ENCODE results near the gene TTC39B.

Gene TTC39B

GRCh38 chr9:15155826-15156225 is 151.2 kb downstream of the TTC39B start:
- H3K27me3 ChIP-seq (ENCODE audit: insufficient read depth, low read length): no peaks in the 10 kb centered on the region; the same call in 1 of the 2 replicates
- no peaks in the 10 kb centered on the region for H3K9me3 ChIP-seq (ENCODE audit: low read length)
- TF ChIP-seq EZH2 (IDR thresholded peaks at IDR 0.05; ENCODE audit: borderline replicate concordance, low read length) (no peak), CTCF (IDR thresholded peaks at IDR 0.05; ENCODE audit: low read length) (no peak)
- no peak overlapping the region for H3K4me2 ChIP-seq (ENCODE audit: low read length)
- H3K9me2 ChIP-seq (ENCODE audit: low read depth, low read length): no peaks in the 10 kb centered on the region
- H4K20me1 ChIP-seq (ENCODE audit: insufficient read depth, low read length): no peaks in the 10 kb centered on the region
- H3K4me3 ChIP-seq (ENCODE audit: low read depth, low read length, poor library complexity, severe bottlenecking): no peak overlapping the region
- H3K4me1 ChIP-seq (ENCODE audit: insufficient read depth, low read length, severe bottlenecking): no peaks in the 10 kb centered on the region
- H3F3A ChIP-seq (ENCODE audit: insufficient read depth, low read length): no peaks in the 10 kb centered on the region
- H3K9ac ChIP-seq (ENCODE audit: low read length): no peak overlapping the region
- H3K79me2 ChIP-seq (ENCODE audit: insufficient read depth, low read length): no peaks in the 10 kb centered on the region
- H3K27ac ChIP-seq (ENCODE audit: low read depth, low read length, poor library complexity, severe bottlenecking): no peak overlapping the region
- no peak overlapping the region for H2AFZ ChIP-seq (ENCODE audit: low read length)
- no peaks in the 10 kb centered on the region for H3K36me3 ChIP-seq (ENCODE audit: insufficient read depth, low read length)

GRCh38 chr9:15155323-15155722 is 151.7 kb downstream of the TTC39B start:
- H3K4me2 ChIP-seq (ENCODE audit: low read length): no peak overlapping the region

GRCh38 chr9:15154677-15155076 is 152.3 kb downstream of the TTC39B start:
- no peaks in the 10 kb centered on the region for H3K79me2 ChIP-seq (ENCODE audit: insufficient read depth, low read length)
- no peak overlapping the region for H3K4me2 ChIP-seq (ENCODE audit: low read length)
- no peaks in the 10 kb centered on the region; the same call in 1 of the 2 replicates for H3K27me3 ChIP-seq (ENCODE audit: insufficient read depth, low read length)
- no peaks in the 10 kb centered on the region for H3K4me1 ChIP-seq (ENCODE audit: insufficient read depth, low read length, severe bottlenecking)
- H3K9me3 ChIP-seq (ENCODE audit: low read length): no peaks in the 10 kb centered on the region
- H3K36me3 ChIP-seq (ENCODE audit: insufficient read depth, low read length): no peaks in the 10 kb centered on the region
- no peak overlapping the region for H3K4me3 ChIP-seq (ENCODE audit: low read depth, low read length, poor library complexity, severe bottlenecking)
- H3F3A ChIP-seq (ENCODE audit: insufficient read depth, low read length): no peaks in the 10 kb centered on the region
- no peak overlapping the region for H2AFZ ChIP-seq (ENCODE audit: low read length)
- H3K9ac ChIP-seq (ENCODE audit: low read length): no peak overlapping the region
- no peak for TF ChIP-seq CTCF (IDR thresholded peaks at IDR 0.05; ENCODE audit: low read length)
- TF ChIP-seq EZH2 (IDR thresholded peaks at IDR 0.05; ENCODE audit: borderline replicate concordance, low read length): no peak
- H3K27ac ChIP-seq (ENCODE audit: low read depth, low read length, poor library complexity, severe bottlenecking): no peak overlapping the region
- H3K9me2 ChIP-seq (ENCODE audit: low read depth, low read length): no peaks in the 10 kb centered on the region
- H4K20me1 ChIP-seq (ENCODE audit: insufficient read depth, low read length): no peaks in the 10 kb centered on the region

More at GRCh38 chr9:15155323-15155722, 151.7 kb downstream of the TTC39B start:
- H3K4me3 ChIP-seq (ENCODE audit: low read depth, low read length, poor library complexity, severe bottlenecking): no peak overlapping the region
- H3K9me3 ChIP-seq (ENCODE audit: low read length): no peaks in the 10 kb centered on the region
- H3K79me2 ChIP-seq (ENCODE audit: insufficient read depth, low read length): no peaks in the 10 kb centered on the region
- H3K27me3 ChIP-seq (ENCODE audit: insufficient read depth, low read length): no peaks in the 10 kb centered on the region; the same call in 1 of the 2 replicates
- TF ChIP-seq CTCF (IDR thresholded peaks at IDR 0.05; ENCODE audit: low read length) (no peak), EZH2 (IDR thresholded peaks at IDR 0.05; ENCODE audit: borderline replicate concordance, low read length) (no peak)
- no peaks in the 10 kb centered on the region for H3K4me1 ChIP-seq (ENCODE audit: insufficient read depth, low read length, severe bottlenecking)
- no peaks in the 10 kb centered on the region for H3K9me2 ChIP-seq (ENCODE audit: low read depth, low read length)
- no peak overlapping the region for H2AFZ ChIP-seq (ENCODE audit: low read length)
- no peaks in the 10 kb centered on the region for H3K36me3 ChIP-seq (ENCODE audit: insufficient read depth, low read length)
- no peaks in the 10 kb centered on the region for H3F3A ChIP-seq (ENCODE audit: insufficient read depth, low read length)
- H3K9ac ChIP-seq (ENCODE audit: low read length): no peak overlapping the region
- no peak overlapping the region for H3K27ac ChIP-seq (ENCODE audit: low read depth, low read length, poor library complexity, severe bottlenecking)
- H4K20me1 ChIP-seq (ENCODE audit: insufficient read depth, low read length): no peaks in the 10 kb centered on the region

All from OCI-LY1 (cell line).